Stimulated activated CD8-positive, alpha-beta memory T cell treated with anti-CD3 and anti-CD28 coated beads, Interleukin-7, amount 100 ng/mL, for 48 hours (primary cell): ENCODE measurements around the gene COLEC12.
"Not testable (repeated sequence)": the region's sequence is repeated elsewhere in the genome, so short reads cannot be mapped to it uniquely, and the experiment has no call there.

ENCODE experiments used
- DNase-seq, 2 donors: peaks; one replicate each; pipeline ENCODE4 v3.0.0-alpha.2; 2020; ENCODE audit warnings: low read depth in 1 of 2; ENCODE audit errors: extremely low read depth in 1 of 2

Gene COLEC12

GRCh38 chr18:332007-332406 is 168.5 kb downstream of the COLEC12 start:
- DNase-seq = no peak

DNA sequence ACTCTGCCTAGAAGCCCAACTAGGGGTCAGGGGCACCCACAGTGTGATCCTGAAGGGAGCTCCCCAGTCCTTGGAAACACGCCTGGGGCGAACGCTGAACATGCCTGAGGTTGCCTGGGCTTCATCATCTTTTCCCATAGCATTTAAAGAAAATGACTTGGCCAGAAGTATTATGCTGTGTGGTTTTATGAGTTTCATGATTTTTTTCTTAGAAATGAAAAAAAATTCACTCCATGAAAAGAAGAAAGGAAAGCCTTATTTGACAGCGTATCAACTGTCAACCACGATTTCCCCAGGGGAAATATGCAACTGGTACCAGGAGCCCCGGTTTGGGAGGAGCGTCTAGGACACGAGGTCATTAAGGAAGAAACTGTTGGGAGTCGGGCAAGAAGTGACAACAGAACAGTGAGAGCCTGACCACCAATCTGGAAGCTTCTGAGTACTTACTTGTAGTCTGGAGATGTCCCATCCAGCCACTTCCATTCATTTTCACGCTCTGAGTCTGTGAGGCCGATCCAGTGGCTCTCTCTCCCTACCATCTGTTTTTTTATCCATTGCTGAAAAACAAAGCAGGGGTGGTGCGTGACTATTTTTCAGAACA is 169.2 kb downstream of the COLEC12 start:
- no peak for DNase-seq

DNA sequence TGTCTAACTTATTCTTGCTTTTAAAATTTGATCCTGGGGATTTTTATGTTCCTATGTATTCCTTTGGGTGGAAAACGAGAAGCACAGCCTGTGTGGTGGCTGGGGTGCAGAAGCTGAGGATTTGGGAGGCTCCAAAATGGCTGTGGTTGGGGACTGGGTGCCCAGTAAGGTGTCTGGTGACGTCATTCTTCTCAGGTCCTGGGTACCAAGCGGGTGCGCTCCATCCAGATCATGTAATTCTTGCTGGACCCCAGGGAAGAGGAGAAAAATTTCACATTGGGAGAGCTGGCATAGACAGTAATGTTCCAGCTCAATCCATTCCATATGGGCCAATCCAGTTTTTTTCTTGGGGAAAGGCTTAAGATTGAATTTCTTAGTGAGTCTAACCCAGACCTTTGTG is 171.6 kb downstream of the COLEC12 start:
- DNase-seq = no peak

DNA sequence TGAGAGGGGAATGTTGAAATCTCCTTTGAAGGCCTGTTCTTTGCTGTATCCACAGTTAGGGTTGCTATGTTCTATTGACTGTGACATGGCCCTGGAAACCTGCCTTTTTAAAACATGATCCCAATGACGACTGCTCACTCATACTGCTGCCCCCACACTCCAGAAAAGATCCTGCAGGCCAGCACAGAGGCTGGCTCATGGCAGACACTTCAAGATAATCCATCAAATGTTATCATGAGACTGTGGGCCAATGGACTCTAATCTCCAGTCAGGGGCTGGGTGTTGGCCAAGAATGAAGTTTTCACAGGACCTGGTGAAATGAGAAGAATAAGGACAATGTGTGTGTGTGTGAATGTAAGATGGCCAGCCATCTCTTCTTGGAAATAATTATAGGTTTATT is 173.7 kb downstream of the COLEC12 start:
- no peak for DNase-seq

GRCh38 chr18:323253-323622 is 177.3 kb downstream of the COLEC12 start:
- DNase-seq = no peak

- DNase-seq = no peak
Measured at GRCh38 chr18:321865-322467, 178.5 kb downstream of the COLEC12 start.

DNA sequence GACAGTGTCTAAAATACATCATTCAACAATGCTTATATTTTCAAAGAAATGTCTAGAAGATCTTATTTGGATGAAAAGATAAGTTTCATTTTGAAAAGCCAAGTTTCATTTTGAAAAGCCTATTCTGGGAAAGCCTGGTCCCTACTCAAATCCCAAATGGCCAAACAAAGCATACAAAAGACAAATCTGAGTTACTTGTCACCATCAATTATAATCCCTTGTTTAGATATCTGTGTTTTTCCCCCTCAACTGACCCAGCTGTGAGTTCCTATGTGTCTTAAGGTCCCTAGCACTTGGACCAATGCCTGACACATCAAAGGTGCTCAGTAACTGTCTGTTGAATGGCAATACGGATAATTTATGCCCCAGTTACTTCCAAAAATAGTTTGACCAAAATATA is 180.3 kb downstream of the COLEC12 start:
- DNase-seq = no peak

DNA sequence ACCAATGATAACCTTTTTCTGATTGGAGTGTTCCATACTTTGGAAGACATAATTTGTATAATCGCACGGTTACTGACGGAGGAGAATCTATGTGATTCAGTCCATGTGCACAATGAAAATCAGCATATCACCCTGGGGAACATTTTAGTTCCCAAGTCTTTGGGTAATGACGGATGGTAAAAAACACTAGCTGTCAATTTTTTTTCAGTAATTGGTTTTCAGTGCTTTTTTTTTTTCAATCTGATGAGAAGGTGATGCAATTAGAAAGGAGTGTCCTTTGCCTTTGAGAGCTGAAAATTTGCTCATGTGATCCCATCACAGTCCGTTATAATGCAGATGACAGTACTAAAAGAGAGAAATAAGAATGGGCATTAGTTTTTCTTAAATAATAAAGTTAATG is 180.8 kb downstream of the COLEC12 start:
- DNase-seq = no peak

DNA sequence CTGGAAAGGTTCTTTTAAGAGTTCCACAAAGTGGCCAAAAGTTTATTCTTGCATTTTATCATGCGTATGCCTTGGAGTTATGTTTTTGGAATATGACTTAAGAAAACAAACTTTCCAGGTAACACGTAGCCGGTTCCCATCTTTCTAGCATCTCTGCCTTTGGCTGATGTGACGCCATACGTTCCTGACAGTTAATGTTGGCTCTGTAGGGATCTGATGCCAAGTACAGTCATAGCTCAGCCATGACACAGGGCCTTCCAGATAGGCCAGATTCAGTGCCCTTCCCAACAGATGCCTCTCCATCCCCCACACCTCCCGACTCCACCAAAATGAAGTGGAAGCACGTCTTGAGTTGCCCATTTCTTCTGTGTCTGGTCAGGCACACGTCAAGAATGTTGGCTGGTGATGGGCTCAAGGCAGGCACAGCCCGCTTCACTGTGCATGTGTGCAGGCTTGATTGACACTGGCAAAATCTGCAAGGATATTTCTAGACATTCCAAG is 181.7 kb downstream of the COLEC12 start:
- no peak for DNase-seq

- no peak for DNase-seq
Measured at GRCh38 chr18:317618-318017, 182.9 kb downstream of the COLEC12 start.

GRCh38 chr18:316393-316792 is 184.1 kb downstream of the COLEC12 start:
- no peak for DNase-seq

DNA sequence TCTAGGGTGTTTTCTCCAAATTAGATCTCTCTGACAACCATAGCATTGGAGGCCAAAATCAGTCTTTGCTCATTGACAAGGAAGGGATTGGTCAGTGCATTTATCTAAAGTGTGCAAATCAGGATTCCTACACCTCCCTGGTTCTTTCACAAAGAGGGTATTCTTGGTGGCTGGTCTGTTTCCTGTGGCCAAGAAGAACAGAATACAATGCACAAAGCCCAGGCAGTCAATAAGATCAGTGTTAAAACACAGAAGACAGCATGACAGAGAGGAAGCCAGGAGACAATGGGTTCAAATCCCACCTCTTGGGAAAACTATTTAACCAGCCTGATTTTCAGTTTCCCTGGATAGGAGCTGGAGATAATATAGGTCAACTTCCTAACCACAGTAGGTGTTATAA is 186.6 kb downstream of the COLEC12 start:
- DNase-seq = no peak

DNA sequence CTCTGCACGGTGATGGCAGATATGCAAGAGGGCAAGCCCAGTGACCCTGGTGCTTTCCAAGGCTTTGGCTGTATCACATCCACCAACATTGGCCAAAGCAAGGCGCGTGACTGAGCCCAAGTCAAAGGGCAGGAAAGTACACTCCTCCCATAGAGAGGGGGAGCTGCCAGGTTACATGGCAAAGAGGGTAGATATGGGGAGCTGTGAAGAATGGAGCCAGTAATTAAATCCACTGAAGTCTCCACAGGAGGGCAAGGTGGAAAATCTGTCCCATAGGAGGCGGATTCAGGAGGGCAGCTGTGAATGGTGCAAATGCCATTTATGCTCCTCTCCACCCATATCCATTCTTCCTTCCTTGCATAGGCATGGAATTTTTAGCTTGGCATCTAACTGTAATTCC is 188.1 kb downstream of the COLEC12 start:
- no peak for DNase-seq

DNA sequence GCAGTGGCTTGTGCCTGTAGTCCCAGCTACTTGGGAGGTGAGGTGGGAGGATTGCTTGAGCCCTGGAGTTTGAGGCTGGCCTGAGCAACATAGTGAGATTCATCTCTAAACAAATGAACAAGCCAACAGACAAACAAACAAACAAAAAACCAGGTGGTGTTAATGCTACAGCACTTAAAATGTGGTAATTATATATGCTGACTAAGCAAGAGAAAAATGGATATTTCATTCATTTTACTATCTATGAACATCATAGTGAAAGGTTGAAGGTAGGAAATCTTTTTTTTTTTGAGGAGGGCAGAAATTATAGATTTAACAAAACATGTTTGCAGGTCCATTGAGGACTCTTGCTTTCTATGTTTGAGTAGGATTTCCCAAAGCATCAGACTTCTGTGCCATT is 190.5 kb downstream of the COLEC12 start:
- DNase-seq = no peak

DNA sequence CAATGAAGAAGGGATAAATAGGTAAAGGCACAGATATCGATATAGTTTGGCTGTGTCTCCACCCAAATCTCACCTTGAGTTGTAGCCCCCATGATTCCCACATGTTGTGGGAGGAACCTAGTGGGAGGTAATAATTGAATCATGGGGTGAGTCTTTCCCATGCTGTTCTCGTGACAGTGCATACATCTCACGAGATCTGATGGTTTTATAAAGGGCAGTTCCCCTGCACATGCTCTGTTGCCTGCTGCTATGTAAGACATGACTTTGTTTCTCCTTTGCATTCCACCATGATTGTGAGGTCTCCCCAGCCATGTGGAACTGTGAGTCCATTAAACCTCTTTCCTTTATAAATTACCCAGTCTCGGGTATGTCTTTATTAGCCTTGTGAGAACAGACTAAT is 192.4 kb downstream of the COLEC12 start:
- DNase-seq = not testable (repeated sequence)

DNA sequence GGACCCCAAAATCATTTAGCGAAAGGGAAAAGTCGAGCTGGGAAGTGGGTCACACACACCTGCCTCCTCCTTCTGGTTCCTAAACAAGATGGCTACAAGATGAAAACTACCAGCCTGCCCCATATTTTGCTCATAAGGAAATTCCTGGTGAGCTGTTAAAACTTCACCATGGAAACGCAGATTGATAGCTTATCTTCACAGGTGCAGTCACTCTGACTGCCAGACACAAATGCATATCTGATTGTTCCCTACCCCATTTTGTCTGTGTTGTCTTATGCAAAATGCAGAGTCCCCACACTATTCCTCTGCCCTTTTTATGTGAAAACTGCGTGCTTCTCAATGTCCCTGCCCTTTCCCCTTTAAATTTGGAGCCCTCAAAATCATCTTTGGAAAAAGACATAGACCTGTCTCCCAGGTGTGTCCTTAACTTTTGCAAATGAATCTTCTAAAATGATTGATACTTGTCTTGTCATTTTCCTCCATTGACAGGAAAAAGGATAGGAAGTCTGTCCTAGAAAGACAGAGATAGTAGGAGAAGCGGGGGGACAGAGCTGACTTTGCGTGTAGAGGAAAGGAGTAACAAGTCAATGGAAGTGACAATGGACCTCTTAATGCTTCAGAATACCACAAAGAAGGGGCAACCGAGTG is 193.8 kb downstream of the COLEC12 start:
- DNase-seq = no peak

- DNase-seq = no peak
Measured at GRCh38 chr18:305003-305501, 195.4 kb downstream of the COLEC12 start.

DNA sequence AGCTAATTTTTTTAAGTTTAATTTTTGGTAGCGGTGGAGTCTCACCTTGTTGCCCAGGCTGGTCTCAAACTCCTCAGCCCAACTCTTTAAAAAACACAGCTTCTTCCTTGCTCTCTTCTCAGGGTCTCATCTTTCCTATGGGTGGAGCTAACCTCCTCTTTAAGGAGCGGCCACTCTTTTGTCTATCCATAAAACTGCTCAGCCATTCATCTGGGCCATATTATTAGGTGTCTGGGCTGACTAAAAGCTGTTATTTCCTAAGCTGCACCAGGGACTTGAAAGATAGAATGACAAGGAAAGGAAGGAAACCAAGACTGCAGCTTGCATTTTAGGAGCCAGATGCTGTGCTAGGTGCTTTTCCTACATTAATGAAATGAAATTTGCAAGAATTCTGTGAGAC is 196.9 kb downstream of the COLEC12 start:
- no peak for DNase-seq

DNA sequence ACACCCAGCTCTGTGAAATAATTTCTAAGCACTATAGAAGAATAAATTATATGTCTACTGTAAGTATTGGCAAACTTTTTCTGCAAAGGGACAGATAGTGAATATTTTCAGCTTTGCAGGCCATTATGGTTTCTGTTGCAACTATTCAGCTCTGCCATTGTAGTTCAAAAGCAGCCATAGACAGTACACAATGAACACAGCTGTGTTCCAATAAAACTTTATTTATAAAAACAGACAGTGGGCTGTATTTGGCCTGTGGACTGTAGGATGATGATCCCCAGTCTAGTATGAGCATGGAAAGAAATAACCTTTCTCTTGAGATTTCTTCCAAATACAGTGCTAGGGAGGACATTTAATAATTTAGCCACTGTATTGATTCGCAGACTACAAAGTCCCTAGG is 197.5 kb downstream of the COLEC12 start:
- no peak for DNase-seq

GRCh38 chr18:302097-302496 is 198.4 kb downstream of the COLEC12 start:
- no peak for DNase-seq

DNA sequence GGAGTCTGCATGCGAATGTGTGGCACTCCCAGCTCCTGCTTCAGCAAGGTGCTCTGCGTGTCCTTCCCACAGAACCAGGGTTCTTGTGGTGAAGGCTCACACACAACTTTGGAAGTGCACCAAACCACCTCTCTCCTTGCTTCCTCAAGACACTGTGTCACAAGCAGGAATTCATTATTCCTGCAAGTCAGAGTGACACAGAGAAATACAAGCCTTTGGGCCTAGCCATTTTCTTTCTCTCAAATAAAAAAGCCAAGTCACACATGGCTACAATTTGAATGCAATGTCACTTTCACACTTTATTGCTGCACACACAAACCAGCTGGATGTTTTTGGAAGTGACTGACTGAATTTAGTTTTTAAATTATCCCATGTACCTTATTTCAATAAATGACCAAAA is 202.6 kb downstream of the COLEC12 start:
- DNase-seq = no peak

- no peak for DNase-seq
Measured at GRCh38 chr18:295756-296490, 204.6 kb downstream of the COLEC12 start.
